ENCODE results near the gene MYO9A. TPM values are rescaled to one million over a fixed set of nuclear protein-coding genes. Genes with fewer than 3 reads are reported as not detected.

The MYO9A gene
- total RNA-seq, 4 donors from 2014 or later, result 88.5 to 183 (median 115) TPM

DNA sequence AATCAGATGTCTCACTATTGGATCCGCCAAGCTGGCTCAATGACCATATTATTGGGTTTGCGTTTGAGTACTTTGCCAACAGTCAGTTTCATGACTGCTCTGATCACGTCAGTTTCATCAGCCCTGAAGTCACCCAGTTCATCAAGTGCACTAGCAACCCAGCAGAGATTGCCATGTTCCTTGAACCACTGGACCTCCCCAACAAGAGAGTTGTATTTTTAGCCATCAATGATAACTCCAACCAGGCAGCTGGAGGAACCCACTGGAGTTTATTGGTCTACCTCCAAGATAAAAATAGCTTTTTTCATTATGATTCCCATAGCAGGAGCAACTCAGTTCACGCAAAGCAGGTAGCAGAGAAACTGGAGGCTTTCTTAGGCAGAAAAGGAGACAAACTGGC, 21.7 kb upstream of the MYO9A start:
- H3K36me3 ChIP-seq, result no peaks in the 10 kb centered on the region
- WGBS, 2 donors, result 99 to 100% methylated on average over 4 of the region's 4 CpGs
- no peaks in the 10 kb centered on the region for H3K27me3 ChIP-seq
- no peak overlapping the region for H3K4me3 ChIP-seq (replicated peaks in 1 of 3)
- H3K4me1 ChIP-seq, result peaks cover 30 to 38% of the 10 kb centered on the region in 2 donors
- no peak for DNase-seq
- TF ChIP-seq, protein P1, sequence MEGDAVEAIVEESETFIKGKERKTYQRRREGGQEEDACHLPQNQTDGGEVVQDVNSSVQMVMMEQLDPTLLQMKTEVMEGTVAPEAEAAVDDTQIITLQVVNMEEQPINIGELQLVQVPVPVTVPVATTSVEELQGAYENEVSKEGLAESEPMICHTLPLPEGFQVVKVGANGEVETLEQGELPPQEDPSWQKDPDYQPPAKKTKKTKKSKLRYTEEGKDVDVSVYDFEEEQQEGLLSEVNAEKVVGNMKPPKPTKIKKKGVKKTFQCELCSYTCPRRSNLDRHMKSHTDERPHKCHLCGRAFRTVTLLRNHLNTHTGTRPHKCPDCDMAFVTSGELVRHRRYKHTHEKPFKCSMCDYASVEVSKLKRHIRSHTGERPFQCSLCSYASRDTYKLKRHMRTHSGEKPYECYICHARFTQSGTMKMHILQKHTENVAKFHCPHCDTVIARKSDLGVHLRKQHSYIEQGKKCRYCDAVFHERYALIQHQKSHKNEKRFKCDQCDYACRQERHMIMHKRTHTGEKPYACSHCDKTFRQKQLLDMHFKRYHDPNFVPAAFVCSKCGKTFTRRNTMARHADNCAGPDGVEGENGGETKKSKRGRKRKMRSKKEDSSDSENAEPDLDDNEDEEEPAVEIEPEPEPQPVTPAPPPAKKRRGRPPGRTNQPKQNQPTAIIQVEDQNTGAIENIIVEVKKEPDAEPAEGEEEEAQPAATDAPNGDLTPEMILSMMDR (IDR thresholded peaks at IDR 0.05), result no peak
- no peak for TF ChIP-seq POLR2A (IDR thresholded peaks at IDR 0.05)
- no peak overlapping the region for H3K27ac ChIP-seq
- intact Hi-C loops (cut with DNase I), result no loop called here
- no peaks in the 10 kb centered on the region for H3K9me3 ChIP-seq

DNA sequence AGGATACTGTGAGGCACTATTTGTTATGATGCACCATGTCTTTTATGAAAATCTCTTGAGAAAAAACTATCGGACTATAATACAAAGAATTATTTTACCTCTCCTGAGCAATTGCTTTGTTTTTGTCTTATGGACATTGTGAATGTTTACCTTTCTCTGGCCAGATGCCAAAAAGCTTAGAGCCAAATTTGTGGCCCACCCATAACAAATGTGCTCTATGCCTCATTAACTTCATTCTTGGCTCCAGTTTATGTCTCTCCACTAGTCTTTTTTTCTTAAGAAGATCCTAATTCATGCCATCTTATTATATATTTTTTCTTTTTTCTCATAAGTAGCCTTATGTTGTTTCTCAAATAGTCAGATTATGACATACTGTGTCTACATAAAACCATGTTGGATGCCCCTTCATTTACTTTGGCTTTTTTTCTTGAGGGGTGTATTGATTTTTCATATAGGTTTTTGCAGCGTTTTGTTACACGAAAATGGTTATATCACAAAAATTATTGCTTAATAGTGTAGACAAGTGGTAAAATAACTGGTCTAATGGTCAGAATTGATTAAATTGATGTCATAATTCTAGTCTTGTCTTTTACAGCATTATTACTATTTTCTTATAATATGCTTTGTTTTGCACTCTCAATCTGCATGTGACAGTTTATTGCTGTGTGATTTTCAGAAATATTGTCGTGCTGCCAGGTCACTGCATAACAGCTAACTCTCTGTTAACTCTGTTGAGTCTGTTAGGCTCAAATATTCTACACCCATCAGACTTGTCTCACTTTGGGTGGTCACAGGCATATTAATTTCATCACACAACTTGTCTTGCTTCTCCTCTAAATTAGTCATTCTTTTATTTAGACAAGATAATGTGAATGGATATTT, 18.5 kb upstream of the MYO9A start:
- no peaks in the 10 kb centered on the region for H3K27me3 ChIP-seq
- H3K4me3 ChIP-seq (replicated peaks in 1 of 3), result no peak overlapping the region
- 68 to 77% methylated on average over 4 of the region's 4 CpGs for WGBS, 2 donors
- H3K4me1 ChIP-seq, result peaks cover 19 to 22% of the 10 kb centered on the region in 2 donors
- no peak for TF ChIP-seq POLR2A (IDR thresholded peaks at IDR 0.05)
- TF ChIP-seq, protein P1 (IDR thresholded peaks at IDR 0.05), result no peak
- intact Hi-C loops (cut with DNase I), result no loop called here
- peak overlapping the region in 1 of 3 donors; percentile 75 for H3K27ac ChIP-seq
- DNase-seq, result no peak
- no peaks in the 10 kb centered on the region for H3K36me3 ChIP-seq
- H3K9me3 ChIP-seq, result no peaks in the 10 kb centered on the region

- peak in 1 of 2 donors; percentile 64 for DNase-seq
- no peaks in the 10 kb centered on the region for H3K9me3 ChIP-seq
- no peaks in the 10 kb centered on the region for H3K27me3 ChIP-seq
- peak overlapping the region in 1 of 3 donors; percentile 75 for H3K27ac ChIP-seq
- peaks cover 14 to 15% of the 10 kb centered on the region in 2 donors for H3K4me1 ChIP-seq
- 32 to 54% methylated on average over 2 of the region's 2 CpGs for WGBS, 2 donors
- intact Hi-C loops (cut with DNase I), result no loop called here
- no peak overlapping the region for H3K4me3 ChIP-seq (replicated peaks in 1 of 3)
- no peak for TF ChIP-seq POLR2A (IDR thresholded peaks at IDR 0.05)
- TF ChIP-seq, protein P1 (IDR thresholded peaks at IDR 0.05), result no peak
- no peaks in the 10 kb centered on the region for H3K36me3 ChIP-seq
These were observed 17.8 kb upstream of the MYO9A start for GRCh38 chr15:72135719-72136118.

DNA sequence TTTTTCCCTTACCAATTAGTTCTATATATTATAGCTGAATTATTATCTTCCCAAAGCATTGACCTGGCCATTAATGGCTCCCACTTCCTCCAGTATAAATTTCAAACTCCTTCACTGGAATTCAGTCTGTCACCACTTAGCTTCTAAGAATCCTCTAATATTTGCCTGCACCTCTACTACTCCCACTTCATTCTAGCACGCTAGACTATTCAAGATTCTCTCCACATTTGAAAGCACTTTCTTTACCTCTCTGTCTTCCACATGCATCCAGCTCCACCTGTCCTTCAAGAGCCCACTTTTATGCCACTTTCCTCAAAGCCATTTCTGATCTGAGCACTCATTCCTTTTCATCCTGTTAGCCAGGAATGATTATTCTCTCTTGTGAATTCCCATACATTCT, 15.3 kb upstream of the MYO9A start:
- Histone ChIP-seq H3K36me3 (no peaks in the 10 kb centered on the region), H3K9me3 (no peaks in the 10 kb centered on the region), H3K4me3 (replicated peaks in 1 of 3) (no peak overlapping the region), H3K4me1 (peaks cover 14% of the 10 kb centered on the region in 2 donors), H3K27ac (no peak overlapping the region), H3K27me3 (no peaks in the 10 kb centered on the region)
- intact Hi-C loops (cut with DNase I), result no loop called here
- TF ChIP-seq, protein P1 (IDR thresholded peaks at IDR 0.05), result no peak
- no peak for TF ChIP-seq POLR2A (IDR thresholded peaks at IDR 0.05)
- DNase-seq, result no peak
- 80 to 90% methylated on average over 1 of the region's 1 CpG for WGBS, 2 donors

- Histone ChIP-seq H3K27me3 (no peaks in the 10 kb centered on the region), H3K27ac (no peak overlapping the region), H3K4me3 (replicated peaks in 1 of 3) (no peak overlapping the region), H3K36me3 (no peaks in the 10 kb centered on the region), H3K9me3 (no peaks in the 10 kb centered on the region), H3K4me1 (peaks cover 14% of the 10 kb centered on the region in 2 donors)
- intact Hi-C loops (cut with DNase I), result no loop called here
- TF ChIP-seq POLR2A (IDR thresholded peaks at IDR 0.05), result no peak
- TF ChIP-seq, protein P1 (IDR thresholded peaks at IDR 0.05), result no peak
- WGBS, 2 donors, result 77 to 82% methylated on average over 3 of the region's 3 CpGs
- no peak for DNase-seq
These were observed 14.0 kb upstream of the MYO9A start for GRCh38 chr15:72131922-72132321.

Data from thyroid gland (tissue), 4 donors.